ENCODE results near the gene PSMA3.

PSMA3 gene

GRCh38 chr14:58272588-58273372 lies 28.1 kb downstream of the PSMA3 start:
- DNase-seq = no peak

- no peak for DNase-seq
Observed at GRCh38 chr14:58274881-58275280, 30.2 kb downstream of the PSMA3 start.

- DNase-seq = no peak
Observed at GRCh38 chr14:58275527-58276190, 31.0 kb downstream of the PSMA3 start.

- DNase-seq = no peak
Observed at GRCh38 chr14:58276208-58276607, 31.6 kb downstream of the PSMA3 start.

- DNase-seq = no peak
Observed at GRCh38 chr14:58278177-58278576, 33.5 kb downstream of the PSMA3 start.

GRCh38 chr14:58280954-58281787 lies 36.5 kb downstream of the PSMA3 start:
- DNase-seq = no peak

GRCh38 chr14:58281969-58282368 lies 37.3 kb downstream of the PSMA3 start:
- DNase-seq = no peak

- DNase-seq = no peak
Observed at GRCh38 chr14:58282925-58283593, 38.4 kb downstream of the PSMA3 start.

GRCh38 chr14:58283730-58284129 lies 39.1 kb downstream of the PSMA3 start:
- no peak for DNase-seq

- no peak for DNase-seq
Observed at GRCh38 chr14:58285132-58285531, 40.5 kb downstream of the PSMA3 start.

GRCh38 chr14:58287607-58288042 lies 43.0 kb downstream of the PSMA3 start:
- DNase-seq = no peak

- no peak for DNase-seq
Observed at GRCh38 chr14:58288106-58288792, 43.6 kb downstream of the PSMA3 start.

GRCh38 chr14:58291646-58292045 lies 47.0 kb downstream of the PSMA3 start:
- DNase-seq = no peak

GRCh38 chr14:58292187-58292586 lies 47.5 kb downstream of the PSMA3 start:
- no peak for DNase-seq

GRCh38 chr14:58294201-58294600 lies 49.6 kb downstream of the PSMA3 start:
- DNase-seq = no peak

- no peak for DNase-seq
Observed at GRCh38 chr14:58296726-58297125, 52.1 kb downstream of the PSMA3 start.

GRCh38 chr14:58297412-58297761 lies 52.7 kb downstream of the PSMA3 start:
- no peak for DNase-seq

GRCh38 chr14:58297762-58298476 lies 53.3 kb downstream of the PSMA3 start:
- DNase-seq = peak; percentile 100

- DNase-seq = peak; percentile 63
Observed at GRCh38 chr14:58298477-58299400, 54.1 kb downstream of the PSMA3 start, which contains the start of gene ARID4A. TSS of gene ARID4A (plus strand) at chr14:58298555. CDS start at chr14:58299855, 1,300 bp downstream.
